Posterior vena cava (tissue), 2 donors: ENCODE measurements around the gene PARD3B. TPM values are rescaled to one million over a fixed set of nuclear protein-coding genes. Genes with fewer than 3 reads are reported as not detected.

Experiments
- DNase-seq: peaks from one replicate; pipeline ENCODE4 v3.0.0-alpha.2; 2020; ENCODE audit warnings: low spot score
- intact Hi-C, 2 donors: fragments of 100-400 bp; cut with DNase I; formaldehyde crosslinking; loops; one replicate each; pipeline versions ENCODE4 v1.14.1 to v1.14.2; 2022 to 2023
- total RNA-seq, 2 donors: library from RNA; stranded (reverse); fragmentation: NEBNext Ultra II Directional; extraction: Animal tissue kit (Norgen Biotek cat#: 25700); gene quantifications; one replicate each; pipeline ENCODE4 v1.2.1, GENCODE V29; 2021
- donor health status: DM: yes; HTN: yes; CAD: no.
- donor health status: DM: yes; HTN: yes; CAD: no.

PARD3B gene
- total RNA-seq, 2 donors from 2014 or later, result 37.0 to 48.1 TPM

- no peak for DNase-seq
- intact Hi-C loops, result no loop called here
These were observed 132.8 kb downstream of the PARD3B start for GRCh38 chr2:204678031-204678430.

- intact Hi-C loops, result no loop called here
- no peak for DNase-seq
These were observed 135.3 kb downstream of the PARD3B start for GRCh38 chr2:204680576-204680975.

GRCh38 chr2:204681412-204681811 is 136.1 kb downstream of the PARD3B start:
- no peak for DNase-seq
- intact Hi-C loops, result no loop called here

GRCh38 chr2:204683384-204683783 is 138.1 kb downstream of the PARD3B start:
- intact Hi-C loops, result no loop called here
- DNase-seq, result no peak

- no peak for DNase-seq
- intact Hi-C loops, result no loop called here
These were observed 141.1 kb downstream of the PARD3B start for GRCh38 chr2:204686406-204686805.

GRCh38 chr2:204687776-204688175 is 142.5 kb downstream of the PARD3B start:
- intact Hi-C loops, result no loop called here

GRCh38 chr2:204691911-204692510 is 146.7 kb downstream of the PARD3B start:
- intact Hi-C loops, result loop anchor here in 1 of 2 donors (5.0 kb wide), 1 partner anchor 365 kb away; no protein-coding TSS in a partner anchor
- no peak for DNase-seq

More at GRCh38 chr2:204687776-204688175, 142.5 kb downstream of the PARD3B start:
- DNase-seq, result no peak

- intact Hi-C loops, result loop anchor here in 1 of 2 donors (5.0 kb wide), 1 partner anchor 365 kb away; no protein-coding TSS in a partner anchor
These were observed 147.5 kb downstream of the PARD3B start for GRCh38 chr2:204692790-204693189.

GRCh38 chr2:204693262-204693661 is 148.0 kb downstream of the PARD3B start:
- intact Hi-C loops, result loop anchor here in 1 of 2 donors (5.0 kb wide), 1 partner anchor 366 kb away; no protein-coding TSS in a partner anchor
- no peak for DNase-seq

More at GRCh38 chr2:204692790-204693189, 147.5 kb downstream of the PARD3B start:
- no peak for DNase-seq

GRCh38 chr2:204695506-204695905 is 150.2 kb downstream of the PARD3B start:
- no peak for DNase-seq
- intact Hi-C loops, result no loop called here

- DNase-seq, result no peak
- intact Hi-C loops, result no loop called here
These were observed 150.8 kb downstream of the PARD3B start for GRCh38 chr2:204696124-204696523.

- intact Hi-C loops, result no loop called here
- no peak for DNase-seq
These were observed 160.1 kb downstream of the PARD3B start for GRCh38 chr2:204705243-204705932.

GRCh38 chr2:204706939-204707338 is 161.7 kb downstream of the PARD3B start:
- no peak for DNase-seq
- intact Hi-C loops, result no loop called here

GRCh38 chr2:204713211-204713610 is 167.9 kb downstream of the PARD3B start:
- DNase-seq, result no peak
- intact Hi-C loops, result no loop called here

GRCh38 chr2:204715361-204715760 is 170.1 kb downstream of the PARD3B start:
- intact Hi-C loops, result no loop called here
- no peak for DNase-seq

- no peak for DNase-seq
- intact Hi-C loops, result no loop called here
These were observed 172.3 kb downstream of the PARD3B start for GRCh38 chr2:204717591-204717990.

GRCh38 chr2:204718607-204719006 is 173.3 kb downstream of the PARD3B start:
- intact Hi-C loops, result no loop called here

GRCh38 chr2:204720874-204721273 is 175.6 kb downstream of the PARD3B start:
- intact Hi-C loops, result no loop called here
- no peak for DNase-seq

More at GRCh38 chr2:204718607-204719006, 173.3 kb downstream of the PARD3B start:
- no peak for DNase-seq

- intact Hi-C loops, result no loop called here
- DNase-seq, result no peak
These were observed 176.9 kb downstream of the PARD3B start for GRCh38 chr2:204722207-204722606.

- intact Hi-C loops, result no loop called here
- DNase-seq, result no peak
These were observed 177.4 kb downstream of the PARD3B start for GRCh38 chr2:204722691-204723090.
